ENCODE data around the gene CDON. TPM values are rescaled to one million over a fixed set of nuclear protein-coding genes. Genes with fewer than 3 reads are reported as not detected.

Gene CDON
- total and polyA plus RNA-seq, 2 donors (not counting 1 experiment from before 2014, with no cell fraction given) = 0.01 TPM; not detected in 1

GRCh38 chr11:126101930-126102283 is 39.2 kb upstream of the CDON start:
- Histone ChIP-seq H3K9ac (ENCODE audit: low read length) (no peak overlapping the region), H3K79me2 (ENCODE audit: control insufficient read depth, insufficient read depth, low read length) (no peaks in the 10 kb centered on the region), H3K27me3 (replicated peaks in 1 of 4; ENCODE audit: control extremely low read depth in 1 of 4, control insufficient read depth in 3 of 4, insufficient read depth in 4 of 4, low read length in 3 of 4) (no peaks in the 10 kb centered on the region), H3K36me3 (replicated peaks in 1 of 2; ENCODE audit: control extremely low read depth in 1 of 2, control insufficient read depth in 1 of 2, extremely low read depth in 1 of 2, insufficient read depth in 2 of 2, low read length in 1 of 2) (no peaks in the 10 kb centered on the region), H3K27ac (ENCODE audit: low read length in 2 of 2) (no peak overlapping the region), H3K4me3 (ENCODE audit: control extremely low read depth in 1 of 5, extremely low read depth in 1 of 5, insufficient read depth in 1 of 5, low read depth in 2 of 5, low read length in 4 of 5) (no peak overlapping the region), H3K9me3 (ENCODE audit: control extremely low read depth in 1 of 3, control insufficient read depth in 2 of 3, insufficient read depth in 1 of 3, low read length in 2 of 3) (peaks cover 0 to 6% (median 0%) of the 10 kb centered on the region in 3 donors), H3K4me1 (ENCODE audit: control insufficient read depth in 2 of 2, insufficient read depth in 2 of 2, low read length in 2 of 2) (no peaks in the 10 kb centered on the region), H3K4me2 (replicated peaks; ENCODE audit: low read depth, low read length, poor library complexity, severe bottlenecking) (no peak overlapping the region), H4K20me1 (ENCODE audit: control insufficient read depth, insufficient read depth, low read length, poor library complexity, severe bottlenecking) (no peaks in the 10 kb centered on the region), H2AFZ (ENCODE audit: insufficient read depth, low read depth, low read length, poor library complexity, severe bottlenecking) (no peak overlapping the region)
- intact Hi-C loops (cut with micrococcal nuclease) = no loop called here
- DNase-seq = no peak
- H3K9me3 Mint-ChIP-seq (ENCODE audit: insufficient read depth) = no peaks in the 10 kb centered on the region
- TF ChIP-seq EZH2 (IDR thresholded peaks at IDR 0.05; ENCODE audit: borderline replicate concordance, insufficient read depth, low read depth, low read length, poor library complexity, severe bottlenecking) (no peak), CTCF (IDR thresholded peaks at IDR 0.05) (no peak)
- CTCF ChIA-PET = no interaction called here
- no peak overlapping the region for H3K27ac Mint-ChIP-seq
- peaks cover 12% of the 10 kb centered on the region for H3K27me3 Mint-ChIP-seq
- WGBS (ENCODE audit: insufficient coverage) = 100% methylated on average over 4 of the region's 5 CpGs
- no peaks in the 10 kb centered on the region for H3K4me1 Mint-ChIP-seq
- POLR2A ChIA-PET = no interaction called here
- H3K4me3 Mint-ChIP-seq = no peak overlapping the region
- no peak for ATAC-seq (ENCODE audit: low read depth)

- CTCF ChIA-PET = no interaction called here
- Mint-ChIP-seq H3K4me1 (no peaks in the 10 kb centered on the region), H3K4me3 (no peak overlapping the region), H3K9me3 (ENCODE audit: insufficient read depth) (no peaks in the 10 kb centered on the region), H3K27me3 (peaks cover 11% of the 10 kb centered on the region), H3K27ac (no peak overlapping the region)
- POLR2A ChIA-PET = no interaction called here
- no peak overlapping the region for H2AFZ ChIP-seq (ENCODE audit: insufficient read depth, low read depth, low read length, poor library complexity, severe bottlenecking)
- H3K4me1 ChIP-seq (ENCODE audit: control insufficient read depth in 2 of 2, insufficient read depth in 2 of 2, low read length in 2 of 2) = no peaks in the 10 kb centered on the region
- no peak for ATAC-seq (ENCODE audit: low read depth)
- no peak overlapping the region for H3K27ac ChIP-seq (ENCODE audit: low read length in 2 of 2)
- H3K4me2 ChIP-seq (replicated peaks; ENCODE audit: low read depth, low read length, poor library complexity, severe bottlenecking) = no peak overlapping the region
- no peaks in the 10 kb centered on the region for H3K79me2 ChIP-seq (ENCODE audit: control insufficient read depth, insufficient read depth, low read length)
- no peaks in the 10 kb centered on the region for H3K36me3 ChIP-seq (replicated peaks in 1 of 2; ENCODE audit: control extremely low read depth in 1 of 2, control insufficient read depth in 1 of 2, extremely low read depth in 1 of 2, insufficient read depth in 2 of 2, low read length in 1 of 2)
- DNase-seq = no peak
- H4K20me1 ChIP-seq (ENCODE audit: control insufficient read depth, insufficient read depth, low read length, poor library complexity, severe bottlenecking) = no peaks in the 10 kb centered on the region
- intact Hi-C loops (cut with micrococcal nuclease) = no loop called here
- no peak overlapping the region for H3K9ac ChIP-seq (ENCODE audit: low read length)
- 78% methylated on average over 11 of the region's 11 CpGs for WGBS (ENCODE audit: insufficient coverage)
- TF ChIP-seq CTCF (IDR thresholded peaks at IDR 0.05) (no peak), EZH2 (IDR thresholded peaks at IDR 0.05; ENCODE audit: borderline replicate concordance, insufficient read depth, low read depth, low read length, poor library complexity, severe bottlenecking) (no peak)
- no peaks in the 10 kb centered on the region for H3K27me3 ChIP-seq (replicated peaks in 1 of 4; ENCODE audit: control extremely low read depth in 1 of 4, control insufficient read depth in 3 of 4, insufficient read depth in 4 of 4, low read length in 3 of 4)
- peaks cover 0 to 6% (median 0%) of the 10 kb centered on the region in 3 donors for H3K9me3 ChIP-seq (ENCODE audit: control extremely low read depth in 1 of 3, control insufficient read depth in 2 of 3, insufficient read depth in 1 of 3, low read length in 2 of 3)
- no peak overlapping the region for H3K4me3 ChIP-seq (ENCODE audit: control extremely low read depth in 1 of 5, extremely low read depth in 1 of 5, insufficient read depth in 1 of 5, low read depth in 2 of 5, low read length in 4 of 5)
Observed at GRCh38 chr11:126101251-126101929, 38.7 kb upstream of the CDON start.
